Cardiac septum (tissue), 1 donor: Measurements from ENCODE around the gene E2F1. TPM values are rescaled to one million over a fixed set of nuclear protein-coding genes. Genes with fewer than 3 reads are reported as not detected.
"Not testable (repeated sequence)": the region's sequence is repeated elsewhere in the genome, so short reads cannot be mapped to it uniquely, and the experiment has no call there.

Experiments used
- DNase-seq: peaks from one replicate; pipeline ENCODE4 v3.0.0-alpha.2; 2020; ENCODE audit warnings: low spot score
- intact Hi-C: fragments of 100-400 bp; cut with DNase I; formaldehyde crosslinking; loops from one replicate; pipeline ENCODE4 v1.14.0; 2022
- total RNA-seq: library from RNA; stranded (reverse); fragmentation: NEBNext Ultra II Directional; extraction: Animal tissue kit (Norgen Biotek cat#: 25700); gene quantifications from one replicate; pipeline ENCODE4 v1.2.1, GENCODE V29; 2021
- donor health status: DM: no; HTN: no; CAD: no.

E2F1 gene
- total RNA-seq, 1 donor from 2014 or later, result 2.3 TPM

DNA sequence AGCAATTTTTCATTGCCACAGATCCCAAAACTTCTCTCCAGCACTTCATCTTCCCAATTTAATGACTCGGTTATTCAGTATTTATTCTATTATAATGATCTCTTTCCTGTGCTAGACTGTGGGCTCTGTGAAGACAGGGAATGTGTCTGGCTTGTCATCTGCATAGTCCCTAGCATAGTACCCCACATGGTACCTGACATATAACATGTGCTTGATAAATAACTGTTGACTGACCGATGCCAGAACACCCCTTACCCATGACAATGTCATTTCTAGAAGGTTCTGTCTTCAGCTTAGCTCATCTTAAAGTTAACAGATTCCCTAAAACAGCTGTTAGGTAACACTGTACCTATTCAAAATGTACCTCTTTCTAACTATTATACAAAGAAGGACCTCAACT, 30.3 kb upstream of the E2F1 start:
- intact Hi-C loops, result no loop called here
- no peak for DNase-seq

GRCh38 chr20:33713865-33714367, 27.7 kb upstream of the E2F1 start:
- intact Hi-C loops, result no loop called here
- no peak for DNase-seq

- intact Hi-C loops, result no loop called here
- DNase-seq, result no peak
These were observed 25.2 kb upstream of the E2F1 start for GRCh38 chr20:33711446-33711738.

GRCh38 chr20:33710681-33711445, 24.7 kb upstream of the E2F1 start:
- intact Hi-C loops, result no loop called here
- no peak for DNase-seq

- no peak for DNase-seq
- intact Hi-C loops, result no loop called here
These were observed 23.8 kb upstream of the E2F1 start for GRCh38 chr20:33709905-33710541.

DNA sequence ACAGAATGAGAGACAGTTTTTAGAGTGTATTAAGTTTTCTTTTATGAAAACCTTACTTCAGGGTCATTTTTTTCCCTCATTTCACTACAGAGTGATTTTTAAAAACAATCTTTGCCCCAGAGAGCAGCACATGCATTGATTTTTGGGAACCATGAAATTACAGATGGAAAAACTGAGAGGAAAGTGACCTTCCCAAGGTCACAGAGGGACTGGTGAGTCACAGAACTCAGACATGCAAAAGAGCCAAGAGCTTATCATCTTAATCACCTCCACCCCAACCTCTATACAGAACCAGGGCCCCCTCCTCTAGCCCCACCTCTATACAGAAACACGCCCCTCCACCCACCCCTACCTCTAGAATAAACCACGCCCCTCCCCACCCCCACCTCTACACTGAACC, 23.2 kb upstream of the E2F1 start:
- DNase-seq, result no peak
- intact Hi-C loops, result no loop called here

DNA sequence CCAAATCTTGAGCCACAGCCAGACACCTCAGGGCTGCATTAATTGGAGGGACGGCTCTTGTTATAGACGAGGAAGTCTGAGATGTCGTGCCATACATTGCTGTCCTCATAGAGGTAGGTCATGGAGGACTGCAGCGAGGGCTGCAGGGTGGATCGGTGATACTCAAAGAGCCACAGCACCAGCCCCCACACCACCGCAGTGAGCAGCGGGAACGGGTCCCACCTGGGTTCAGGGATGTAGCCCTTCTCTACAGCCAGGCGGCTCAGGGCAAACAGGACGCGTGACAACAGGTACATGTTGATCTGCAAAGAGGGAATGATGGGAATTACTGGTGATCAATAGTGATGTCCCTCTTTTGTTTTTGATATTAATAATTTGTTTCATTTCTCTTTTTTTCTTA, 21.5 kb upstream of the E2F1 start:
- intact Hi-C loops, result no loop called here
- DNase-seq, result no peak

DNA sequence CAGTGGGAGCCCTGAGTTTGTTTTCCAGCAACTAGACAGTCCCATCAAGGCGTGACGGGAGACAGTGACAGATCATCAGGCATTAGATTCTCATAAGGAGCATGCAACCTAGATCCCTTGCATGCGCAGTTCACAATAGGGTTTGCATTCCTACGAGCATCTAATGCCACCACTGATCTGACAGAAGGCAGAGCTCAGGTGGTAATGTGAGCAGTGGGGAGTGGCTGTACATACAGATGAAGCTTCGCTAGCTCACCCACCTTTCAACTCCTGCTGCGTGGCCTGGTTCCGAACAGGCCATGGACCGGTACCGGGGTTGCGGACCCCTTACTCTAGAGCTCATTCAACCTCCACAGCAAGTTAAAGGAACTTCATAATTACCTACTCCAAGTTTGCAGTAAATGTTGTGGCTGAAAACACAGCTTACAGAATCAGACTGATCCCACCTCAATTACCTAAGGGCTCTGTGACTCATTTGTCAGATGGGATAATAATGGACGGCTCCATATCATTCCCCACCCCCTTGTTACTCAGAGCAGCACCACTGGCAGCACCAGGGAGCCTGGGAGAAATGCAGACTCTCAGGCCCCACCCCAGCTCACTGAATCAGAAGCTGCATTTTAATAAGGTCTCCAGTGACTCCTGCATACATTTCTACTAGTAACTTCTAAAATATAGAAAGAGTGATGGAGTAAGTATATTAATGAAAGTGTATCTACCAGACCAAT, 18.2 kb upstream of the E2F1 start:
- no peak for DNase-seq
- intact Hi-C loops, result no loop called here

GRCh38 chr20:33703498-33704137, 17.4 kb upstream of the E2F1 start:
- no peak for DNase-seq
- intact Hi-C loops, result no loop called here

GRCh38 chr20:33702861-33703260, 16.7 kb upstream of the E2F1 start:
- intact Hi-C loops, result no loop called here
- peak; percentile 82 for DNase-seq

- intact Hi-C loops, result no loop called here
- no peak for DNase-seq
These were observed 15.7 kb upstream of the E2F1 start for GRCh38 chr20:33701629-33702450.

DNA sequence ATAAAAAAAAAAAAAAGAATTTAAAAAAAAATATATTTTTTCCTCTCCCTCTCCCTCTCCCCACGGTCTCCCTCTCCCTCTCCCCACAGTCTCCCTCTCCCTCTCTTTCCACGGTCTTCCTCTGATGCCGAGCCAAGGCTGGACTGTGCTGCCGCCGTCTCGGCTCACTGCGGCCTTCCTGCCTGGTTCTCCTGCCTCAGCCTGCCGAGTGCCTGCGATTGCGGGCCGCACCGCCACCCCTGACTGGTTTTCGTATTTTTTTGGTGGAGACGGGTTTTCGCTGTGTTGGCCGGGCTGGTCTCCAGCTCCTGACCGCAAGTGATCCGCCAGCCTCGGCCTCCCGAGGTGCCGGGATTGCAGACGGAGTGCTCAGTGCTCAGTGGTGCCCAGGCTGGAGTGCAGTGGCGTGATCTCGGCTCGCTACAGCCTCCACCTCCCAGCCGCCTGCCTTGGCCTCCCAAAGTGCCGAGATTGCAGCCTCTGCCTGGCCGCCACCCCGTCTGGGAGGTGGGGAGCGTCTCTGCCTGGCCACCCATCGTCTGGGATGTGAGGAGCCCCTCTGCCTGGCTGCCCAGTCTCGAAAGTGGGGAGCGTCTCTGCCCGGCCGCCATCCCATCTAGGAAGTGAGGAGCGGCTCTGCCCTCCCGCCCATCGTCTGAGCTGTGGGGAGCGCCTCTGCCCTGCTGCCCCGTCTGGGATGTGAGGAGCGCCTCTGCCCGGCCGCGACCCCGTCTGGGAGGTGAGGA, 14.7 kb upstream of the E2F1 start:
- intact Hi-C loops, DNase-seq: not testable (repeated sequence)

- intact Hi-C loops, DNase-seq: not testable (repeated sequence)
These were observed 12.8 kb upstream of the E2F1 start for GRCh38 chr20:33698966-33699365.

GRCh38 chr20:33697129-33697528, 10.9 kb upstream of the E2F1 start:
- DNase-seq, result no peak
- intact Hi-C loops, result no loop called here

DNA sequence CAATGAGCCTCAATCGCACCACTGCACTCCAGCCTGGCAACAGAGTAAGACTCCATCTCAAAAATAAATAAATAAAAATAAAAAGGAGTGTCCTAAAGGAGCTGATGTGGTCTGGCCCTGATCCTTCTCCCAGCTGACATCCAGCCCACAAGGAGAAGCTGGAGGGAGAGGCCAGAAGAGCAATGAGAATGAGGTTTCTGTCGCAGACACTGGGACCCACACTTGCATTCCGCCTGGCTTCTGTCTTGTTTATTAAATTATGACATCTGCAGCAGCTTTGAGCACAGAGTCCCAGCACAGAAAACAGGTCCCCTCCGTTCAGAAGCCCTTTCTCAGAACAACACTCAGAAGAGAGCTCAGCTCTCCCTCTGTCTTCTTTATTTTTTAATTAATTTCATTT, 10.3 kb upstream of the E2F1 start:
- no peak for DNase-seq
- intact Hi-C loops, result no loop called here

DNA sequence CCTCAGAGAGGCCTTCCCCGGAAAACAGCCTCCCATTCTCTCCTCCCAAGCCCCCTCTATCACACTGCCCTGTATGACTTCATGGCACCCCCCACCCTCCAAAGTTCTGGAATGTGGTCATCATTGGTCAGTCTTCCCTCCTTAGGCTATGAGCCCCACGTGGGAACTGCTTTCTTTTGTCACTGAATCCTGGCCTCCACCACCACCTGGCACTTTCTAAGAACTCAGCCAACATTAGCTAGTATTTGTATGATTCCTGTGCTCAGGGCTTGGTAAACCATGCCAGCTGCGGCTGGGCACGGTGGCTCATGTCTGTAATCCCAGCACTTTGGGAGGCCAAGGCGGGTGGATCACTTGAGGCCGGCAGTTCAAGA, 8.4 kb upstream of the E2F1 start:
- intact Hi-C loops, result no loop called here

GRCh38 chr20:33693741-33694638, 7.8 kb upstream of the E2F1 start:
- intact Hi-C loops, result no loop called here
- DNase-seq, result no peak

More for the DNA sequence above, 8.4 kb upstream of the E2F1 start:
- DNase-seq, result no peak

- intact Hi-C loops, result no loop called here
- no peak for DNase-seq
These were observed 7.1 kb upstream of the E2F1 start for GRCh38 chr20:33693289-33693688.
